IMR-90 (cell line): ENCODE data around the gene FAM193B. TPM values are rescaled to one million over a fixed set of nuclear protein-coding genes. Genes with fewer than 3 reads are reported as not detected.

Source experiments
- ATAC-seq: fragments of 200-7000 bp; cut with Tn5 transposase; 2 replicates; pipeline ENCODE4 v1.9.1; 2020; ENCODE audit warnings: low read depth, mild to moderate bottlenecking, moderate library complexity
- BruUV-seq: library from RNA; stranded (reverse); fragments of 400-500 nt; replicated peaks from 2 replicates; lab custom pipeline; 2021; lab: Mats Ljungman, UMichigan
- CTCF ChIA-PET: fragments of 300-600 bp; formaldehyde crosslinking; extraction: SDS; loops from one replicate; lab custom pipeline; 2021; ENCODE audit warnings: antibody characterized with exemption; lab: Yijun Ruan, JAX
- POLR2A ChIA-PET: fragments of 300-600 bp; sonication (Branson Sonifier 250); formaldehyde crosslinking; loops from one replicate; lab custom pipeline; 2022; ENCODE audit warnings: antibody characterized with exemption; ENCODE audit not compliant: unreplicated experiment; lab: Charles Lee
- DNase-seq: peaks from one replicate; pipeline ENCODE4 v3.0.0; 2013
- H2AFZ ChIP-seq: replicated peaks from 2 replicates; pipeline ENCODE3; 2013; ENCODE audit warnings: low read length, mild to moderate bottlenecking; ENCODE audit not compliant: poor library complexity
- H2AK5ac ChIP-seq: 2 replicates; pipeline ENCODE4 v1.6.1; 2013; ENCODE audit warnings: low read depth, low read length, inconsistent platforms
- H2AK9ac ChIP-seq: replicated peaks from 2 replicates; pipeline ENCODE3; 2013; ENCODE audit warnings: mild to moderate bottlenecking, low read depth, low read length, moderate library complexity; ENCODE audit not compliant: poor library complexity
- H2BK120ac ChIP-seq: 2 replicates; pipeline ENCODE4 v1.6.1; 2013; ENCODE audit warnings: low read depth, low read length, inconsistent platforms
- H2BK15ac ChIP-seq: 3 replicates; pipeline ENCODE4 v1.6.1; 2013; ENCODE audit warnings: low read depth, low read length, inconsistent platforms
- H2BK20ac ChIP-seq: 2 replicates; pipeline ENCODE4 v1.6.1; 2013; ENCODE audit warnings: low read depth, mild to moderate bottlenecking, inconsistent platforms, low read length, moderate library complexity
- H2BK5ac ChIP-seq: 2 replicates; pipeline ENCODE4 v1.6.1; 2013; ENCODE audit warnings: mild to moderate bottlenecking, low read depth, low read length, inconsistent platforms; ENCODE audit not compliant: poor library complexity, severe bottlenecking
- H3K14ac ChIP-seq: replicated peaks from 2 replicates; pipeline ENCODE4 v1.6.1; 2013; ENCODE audit warnings: low read depth, low read length, inconsistent platforms
- H3K18ac ChIP-seq: 2 replicates; pipeline ENCODE4 v1.6.1; 2013; ENCODE audit warnings: low read depth, low read length, control low read depth
- H3K23ac ChIP-seq: 2 replicates; pipeline ENCODE4 v1.6.1; 2013; ENCODE audit warnings: low read depth, low read length, inconsistent platforms
- H3K27ac ChIP-seq: 2 replicates; pipeline ENCODE4 v1.5.1; 2013; ENCODE audit warnings: mild to moderate bottlenecking, control low read depth, low read length; ENCODE audit not compliant: insufficient read depth
- H3K27me3 ChIP-seq: 2 replicates; pipeline ENCODE4 v1.6.1; 2013; ENCODE audit warnings: low read length; ENCODE audit not compliant: control insufficient read depth, insufficient read depth
- H3K36me3 ChIP-seq: 2 replicates; pipeline ENCODE4 v1.6.1; 2013; ENCODE audit warnings: low read length, mixed read lengths; ENCODE audit not compliant: control insufficient read depth, insufficient read depth
- H3K4ac ChIP-seq: 2 replicates; pipeline ENCODE4 v1.6.1; 2013; ENCODE audit warnings: low read depth, low read length, inconsistent platforms
- H3K4me1 ChIP-seq: 2 replicates; pipeline ENCODE4 v1.6.1; 2013; ENCODE audit warnings: low read length, mixed read lengths; ENCODE audit not compliant: control insufficient read depth, insufficient read depth
- H3K4me2 ChIP-seq: 2 replicates; pipeline ENCODE4 v1.6.1; 2013; ENCODE audit warnings: low read depth, mild to moderate bottlenecking, control low read depth, low read length, moderate library complexity
- H3K4me3 ChIP-seq: 2 replicates; pipeline ENCODE4 v1.5.1; 2013; ENCODE audit warnings: low read depth, mild to moderate bottlenecking, control low read depth, low read length, moderate library complexity; ENCODE audit not compliant: insufficient read depth
- H3K56ac ChIP-seq: 2 replicates; pipeline ENCODE4 v1.6.1; 2013; ENCODE audit warnings: low read length, inconsistent platforms; ENCODE audit not compliant: insufficient read depth; ENCODE audit errors: extremely low read depth
- H3K79me1 ChIP-seq, 2 experiments: 2 replicates each; pipeline ENCODE4 v1.6.1; 2013; ENCODE audit warnings: low read length in 2 of 2, inconsistent platforms in 1 of 2, low read depth in 1 of 2
- H3K9ac ChIP-seq: 2 replicates; pipeline ENCODE4 v1.6.1; 2013; ENCODE audit warnings: low read depth, low read length, control low read depth
- H3K9me1 ChIP-seq: 2 replicates; pipeline ENCODE4 v1.6.1; 2013; ENCODE audit warnings: low read length, inconsistent platforms; ENCODE audit not compliant: insufficient read depth
- H3K9me3 ChIP-seq: 2 replicates; pipeline ENCODE4 v1.6.1; 2013; ENCODE audit warnings: low read length; ENCODE audit not compliant: control insufficient read depth, insufficient read depth
- H4K20me1 ChIP-seq: 2 replicates; pipeline ENCODE4 v1.6.1; 2013; ENCODE audit warnings: low read length, inconsistent platforms; ENCODE audit not compliant: insufficient read depth
- H4K5ac ChIP-seq: 2 replicates; pipeline ENCODE4 v1.6.1; 2013; ENCODE audit warnings: mild to moderate bottlenecking, low read depth, low read length, control low read depth
- H4K8ac ChIP-seq, 2 experiments: 2 replicates each; pipeline ENCODE4 v1.6.1; 2013; ENCODE audit warnings: low read depth in 2 of 2, low read length in 2 of 2, control low read depth in 1 of 2, inconsistent platforms in 1 of 2
- H4K91ac ChIP-seq: 2 replicates; pipeline ENCODE4 v1.6.1; 2013; ENCODE audit warnings: low read depth, low read length, inconsistent platforms; ENCODE audit not compliant: insufficient read depth
- BHLHE40 ChIP-seq: fragments of 150-350 bp; IDR thresholded peaks from 2 replicates; pipeline ENCODE4 v1.6.1; 2016; ENCODE audit warnings: mild to moderate bottlenecking, low read depth, low read length
- CEBPB ChIP-seq: IDR thresholded peaks from 2 replicates; pipeline ENCODE4 v1.6.1; 2012; ENCODE audit warnings: low read depth, low read length, improper control_type of control experiment
- FOS ChIP-seq: fragments of 150-350 bp; IDR thresholded peaks from 2 replicates; pipeline ENCODE4 v1.6.1; 2016; ENCODE audit warnings: low read depth, low read length
- MAFK ChIP-seq: IDR thresholded peaks from 2 replicates; pipeline ENCODE4 v1.6.1; 2012; ENCODE audit warnings: low read depth, low read length, improper control_type of control experiment
- MXI1 ChIP-seq: IDR thresholded peaks from 2 replicates; pipeline ENCODE4 v1.6.1; 2012; ENCODE audit warnings: low read depth, mild to moderate bottlenecking, low read length, moderate library complexity, borderline replicate concordance
- NFE2L2 ChIP-seq: fragments of 150-350 bp; IDR thresholded peaks from 2 replicates; pipeline ENCODE4 v1.6.1; 2016; ENCODE audit warnings: low read depth, mild to moderate bottlenecking, low read length
- POLR2A ChIP-seq: IDR thresholded peaks from 2 replicates; pipeline ENCODE4 v1.6.1; 2012; ENCODE audit warnings: mild to moderate bottlenecking, low read depth, low read length
- RAD21 ChIP-seq: IDR thresholded peaks from 2 replicates; pipeline ENCODE4 v1.6.1; 2012; ENCODE audit warnings: low read length, improper control_type of control experiment
- RFX5 ChIP-seq: IDR thresholded peaks from 2 replicates; pipeline ENCODE4 v1.8.0; 2012; ENCODE audit warnings: low read depth, mild to moderate bottlenecking, low read length, moderate library complexity
- SMC3 ChIP-seq: fragments of 150-350 bp; IDR thresholded peaks from 2 replicates; pipeline ENCODE4 v1.6.1; 2016; ENCODE audit warnings: low read depth, mild to moderate bottlenecking, antibody characterized with exemption, low read length, moderate library complexity
- WGBS, 2 experiments: methylation state at CpG; one replicate each; pipeline versions ENCODE4 v1.1.5 to v1.1.7; 2013; ENCODE audit warnings: missing lambda C conversion rate in 2 of 2; ENCODE audit not compliant: insufficient read length in 1 of 2; ENCODE audit errors: extremely low coverage in 2 of 2; 5-methylcytosine and 5-hydroxymethylcytosine counted together
- dilution Hi-C: fragments of 300-500 bp; cut with HindIII; formaldehyde crosslinking; loops from one replicate; pipeline ENCODE4 v1.14.3; 2018; ENCODE audit warnings: low sequenced_read_pairs; ENCODE audit not compliant: unreplicated experiment
- in situ Hi-C: fragments of 300-500 bp; cut with MboI; formaldehyde crosslinking; loops from 3 replicates; pipeline ENCODE4 v1.14.3; 2019; ENCODE audit warnings: low sequenced_read_pairs, inconsistent platforms, mixed read lengths
- intact Hi-C: fragments of 100-400 bp; cut with micrococcal nuclease; formaldehyde crosslinking; loops from 2 replicates; pipeline ENCODE4 v1.10.0; 2022
- polyA plus RNA-seq, 3 experiments: library from polyadenylated mRNA; depleted of rRNA; stranded (reverse); fragments of >200 nt; gene quantifications; 2 replicates each; pipeline ENCODE4 v1.2.3, GENCODE V29; 2012; ENCODE audit warnings: low replicate concordance in 1 of 3
- total RNA-seq: library from RNA; depleted of rRNA; stranded (reverse); fragments of >200 nt; gene quantifications from 2 replicates; pipeline ENCODE4 v1.2.3, GENCODE V29; 2012
- TF ChIP-seq, protein P1 (sequence below): fragments of 150-350 bp; IDR thresholded peaks from 2 replicates; pipeline ENCODE4 v1.6.1; 2016; ENCODE audit warnings: low read depth, mild to moderate bottlenecking, low read length, moderate library complexity, borderline replicate concordance
- TF ChIP-seq, protein P2 (sequence below): conservative IDR thresholded peaks from 2 replicates; pipeline ENCODE4 v1.5.1; 2012; ENCODE audit warnings: mild to moderate bottlenecking, low read depth, low read length, improper control_type of control experiment
- TF ChIP-seq, protein P3 (sequence below): fragments of 150-350 bp; IDR thresholded peaks from 2 replicates; pipeline ENCODE4 v1.6.1; 2017; ENCODE audit warnings: mild to moderate bottlenecking, antibody characterized with exemption, low read length, low read depth

Gene FAM193B
- total and polyA plus RNA-seq, 2 of the 4 experiments (the other 2 are of a cell fraction), result 9.5 to 52.2 TPM

DNA sequence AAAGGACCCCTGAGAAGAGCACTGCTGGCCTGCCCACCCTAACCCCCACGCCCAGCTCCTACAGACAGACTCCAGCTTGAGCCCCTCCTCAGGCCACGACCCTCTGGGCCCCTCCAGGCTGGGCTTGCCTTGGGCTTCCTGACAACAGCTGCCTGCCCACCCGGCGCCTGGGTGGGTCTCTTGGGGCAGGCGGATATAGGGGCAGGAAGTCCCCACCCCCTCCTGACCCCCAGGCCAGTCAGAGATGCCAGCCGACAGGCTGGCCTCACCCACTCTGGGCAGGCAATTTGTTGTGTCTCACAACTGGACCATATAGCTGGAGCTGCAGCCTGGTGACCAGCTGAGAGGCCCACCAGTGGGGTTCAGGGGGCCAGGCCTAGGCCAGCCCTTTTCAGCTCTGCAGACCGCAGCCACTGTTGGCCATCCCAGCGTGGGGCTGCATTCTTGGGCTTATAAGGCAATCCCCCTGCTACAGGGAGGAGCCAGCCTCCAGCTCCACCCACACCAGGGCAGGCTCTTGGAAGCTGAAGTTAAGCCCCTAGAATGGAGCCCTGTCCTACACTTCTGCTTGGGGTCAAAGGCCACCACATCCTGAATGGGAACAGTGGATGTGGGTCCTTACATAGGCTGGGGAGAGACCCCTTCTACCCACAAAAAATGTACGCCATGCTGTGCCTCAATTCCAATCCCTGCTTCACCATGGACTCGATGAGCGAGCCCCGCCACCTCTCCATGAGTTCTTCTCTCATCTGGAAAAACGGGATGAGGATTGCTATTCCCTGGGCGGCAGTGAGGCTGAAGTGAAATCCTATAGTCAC, 58.9 kb downstream of the FAM193B start:
- H4K91ac ChIP-seq, result peak overlapping the region; percentile 99
- H3K4me3 ChIP-seq, result peak overlapping the region; percentile 91
- peak overlapping the region; percentile 94 for H3K18ac ChIP-seq
- 0% methylated on average over 2 of the region's 14 CpGs; no CpG with 5 or more reads in 1 of the 2 experiments for WGBS, 2 experiments
- in situ Hi-C loops, result no loop called here
- peak overlapping the region; percentile 100 for H2AK5ac ChIP-seq
- CTCF ChIA-PET, result interaction anchor here (0.9 to 1.6 kb wide), 2 partner anchors 38 to 51 kb away, joined by 4 to 6 read pairs; no protein-coding TSS in a partner anchor
- POLR2A ChIA-PET, result interaction anchor here (0.6 to 2.1 kb wide), 8 partner anchors 10 to 942 kb away, joined by 3 to 11 read pairs (median 3); partner anchors contain the start of gene GRK6
- peaks cover 66% of the 10 kb centered on the region for H4K20me1 ChIP-seq
- peak overlapping the region; percentile 87; the same call in 1 of the 3 replicates for H2BK15ac ChIP-seq
- H3K4me1 ChIP-seq, result peaks cover 35% of the 10 kb centered on the region
- H3K14ac ChIP-seq, result peak overlapping the region; percentile 99
- dilution Hi-C loops, result no loop called here
- peak overlapping the region; percentile 93 for H2BK120ac ChIP-seq
- H3K9me3 ChIP-seq, result no peaks in the 10 kb centered on the region
- peak overlapping the region; percentile 82 for H3K4me2 ChIP-seq
- H2AFZ ChIP-seq, result peak overlapping the region; percentile 82
- H2AK9ac ChIP-seq, result peak overlapping the region; percentile 100
- ATAC-seq (peak; percentile 40), DNase-seq (peak; percentile 88)
- H3K9ac ChIP-seq, result peak overlapping the region; percentile 100
- H3K56ac ChIP-seq, result peak overlapping the region; percentile 90
- peak overlapping the region; percentile 100 for H2BK5ac ChIP-seq
- peaks cover 48% of the 10 kb centered on the region for H3K36me3 ChIP-seq
- peaks cover 24 to 66% of the 10 kb centered on the region in 2 experiments for H3K79me1 ChIP-seq
- peak overlapping the region; percentile 85 for H2BK20ac ChIP-seq
- peak overlapping the region; percentile 100 for H3K4ac ChIP-seq
- H3K9me1 ChIP-seq, result peaks cover 9% of the 10 kb centered on the region
- peak overlapping the region; percentile 96 to 97 for H4K8ac ChIP-seq
- no peaks in the 10 kb centered on the region for H3K27me3 ChIP-seq
- H3K27ac ChIP-seq, result peak overlapping the region; percentile 100
- no TSS peak for BruUV-seq
- H3K23ac ChIP-seq, result peak overlapping the region; percentile 100
- intact Hi-C loops, result loop anchor here (2.0 kb wide), 1 partner anchor 23 kb away; the partner anchor contains the start of gene DBN1
- peak overlapping the region; percentile 95 for H4K5ac ChIP-seq
- TF ChIP-seq MAFK (no peak), MXI1 (no peak), FOS (no peak), POLR2A (peak; percentile 76), SMC3 (no peak), NFE2L2 (no peak), CEBPB (0 out of 2 replicates have a peak, but pooled peaks have one; percentile 2), RAD21 (no peak), BHLHE40 (no peak), RFX5 (no peak)
- TF ChIP-seq, protein P1, sequence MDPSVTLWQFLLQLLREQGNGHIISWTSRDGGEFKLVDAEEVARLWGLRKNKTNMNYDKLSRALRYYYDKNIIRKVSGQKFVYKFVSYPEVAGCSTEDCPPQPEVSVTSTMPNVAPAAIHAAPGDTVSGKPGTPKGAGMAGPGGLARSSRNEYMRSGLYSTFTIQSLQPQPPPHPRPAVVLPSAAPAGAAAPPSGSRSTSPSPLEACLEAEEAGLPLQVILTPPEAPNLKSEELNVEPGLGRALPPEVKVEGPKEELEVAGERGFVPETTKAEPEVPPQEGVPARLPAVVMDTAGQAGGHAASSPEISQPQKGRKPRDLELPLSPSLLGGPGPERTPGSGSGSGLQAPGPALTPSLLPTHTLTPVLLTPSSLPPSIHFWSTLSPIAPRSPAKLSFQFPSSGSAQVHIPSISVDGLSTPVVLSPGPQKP, result no peak
- TF ChIP-seq, protein P2, sequence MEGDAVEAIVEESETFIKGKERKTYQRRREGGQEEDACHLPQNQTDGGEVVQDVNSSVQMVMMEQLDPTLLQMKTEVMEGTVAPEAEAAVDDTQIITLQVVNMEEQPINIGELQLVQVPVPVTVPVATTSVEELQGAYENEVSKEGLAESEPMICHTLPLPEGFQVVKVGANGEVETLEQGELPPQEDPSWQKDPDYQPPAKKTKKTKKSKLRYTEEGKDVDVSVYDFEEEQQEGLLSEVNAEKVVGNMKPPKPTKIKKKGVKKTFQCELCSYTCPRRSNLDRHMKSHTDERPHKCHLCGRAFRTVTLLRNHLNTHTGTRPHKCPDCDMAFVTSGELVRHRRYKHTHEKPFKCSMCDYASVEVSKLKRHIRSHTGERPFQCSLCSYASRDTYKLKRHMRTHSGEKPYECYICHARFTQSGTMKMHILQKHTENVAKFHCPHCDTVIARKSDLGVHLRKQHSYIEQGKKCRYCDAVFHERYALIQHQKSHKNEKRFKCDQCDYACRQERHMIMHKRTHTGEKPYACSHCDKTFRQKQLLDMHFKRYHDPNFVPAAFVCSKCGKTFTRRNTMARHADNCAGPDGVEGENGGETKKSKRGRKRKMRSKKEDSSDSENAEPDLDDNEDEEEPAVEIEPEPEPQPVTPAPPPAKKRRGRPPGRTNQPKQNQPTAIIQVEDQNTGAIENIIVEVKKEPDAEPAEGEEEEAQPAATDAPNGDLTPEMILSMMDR, result no peak
- TF ChIP-seq, protein P3, sequence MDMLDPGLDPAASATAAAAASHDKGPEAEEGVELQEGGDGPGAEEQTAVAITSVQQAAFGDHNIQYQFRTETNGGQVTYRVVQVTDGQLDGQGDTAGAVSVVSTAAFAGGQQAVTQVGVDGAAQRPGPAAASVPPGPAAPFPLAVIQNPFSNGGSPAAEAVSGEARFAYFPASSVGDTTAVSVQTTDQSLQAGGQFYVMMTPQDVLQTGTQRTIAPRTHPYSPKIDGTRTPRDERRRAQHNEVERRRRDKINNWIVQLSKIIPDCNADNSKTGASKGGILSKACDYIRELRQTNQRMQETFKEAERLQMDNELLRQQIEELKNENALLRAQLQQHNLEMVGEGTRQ, result no peak
